ENCODE measurements around the gene CD58.

CD58 gene

GRCh38 chr1:116476321-116476720 is 94.5 kb downstream of the CD58 start:
- no peak for DNase-seq (ENCODE audit: extremely low read depth in 1 of 2, low read depth in 1 of 2)

GRCh38 chr1:116475850-116476218 is 95.0 kb downstream of the CD58 start:
- DNase-seq (ENCODE audit: extremely low read depth in 1 of 2, low read depth in 1 of 2) = no peak

- DNase-seq (ENCODE audit: extremely low read depth in 1 of 2, low read depth in 1 of 2) = no peak
These were observed 95.6 kb downstream of the CD58 start for GRCh38 chr1:116474921-116475849.

GRCh38 chr1:116472431-116472961 is 98.3 kb downstream of the CD58 start:
- DNase-seq (ENCODE audit: extremely low read depth in 1 of 2, low read depth in 1 of 2) = no peak

- DNase-seq (ENCODE audit: extremely low read depth in 1 of 2, low read depth in 1 of 2) = no peak
These were observed 99.6 kb downstream of the CD58 start for GRCh38 chr1:116471241-116471640.

GRCh38 chr1:116470671-116471070 is 100.2 kb downstream of the CD58 start:
- no peak for DNase-seq (ENCODE audit: extremely low read depth in 1 of 2, low read depth in 1 of 2)

- DNase-seq (ENCODE audit: extremely low read depth in 1 of 2, low read depth in 1 of 2) = no peak
These were observed 103.8 kb downstream of the CD58 start for GRCh38 chr1:116466810-116467557.

GRCh38 chr1:116465845-116466685 is 104.8 kb downstream of the CD58 start:
- no peak for DNase-seq (ENCODE audit: extremely low read depth in 1 of 2, low read depth in 1 of 2)

GRCh38 chr1:116465477-116465844 is 105.4 kb downstream of the CD58 start:
- no peak for DNase-seq (ENCODE audit: extremely low read depth in 1 of 2, low read depth in 1 of 2)

All from activated CD8-positive, alpha-beta memory T cell treated with anti-CD3 and anti-CD28 coated beads for 1 hour (primary cell).